Anterior cingulate cortex (tissue), 58 donors: Measurements from ENCODE around the gene SPDYE6.
"Not testable (repeated sequence)": the region's sequence is repeated elsewhere in the genome, so short reads cannot be mapped to it uniquely, and the experiment has no call there.

Source experiments
- DNase-seq, 58 donors: peaks; one replicate each; lab custom pipeline; 2025; lab: John Stamatoyannopoulos, UW

SPDYE6 gene

GRCh38 chr7:102320181-102320580, 36.1 kb downstream of the SPDYE6 start:
- DNase-seq, result no peak

DNA sequence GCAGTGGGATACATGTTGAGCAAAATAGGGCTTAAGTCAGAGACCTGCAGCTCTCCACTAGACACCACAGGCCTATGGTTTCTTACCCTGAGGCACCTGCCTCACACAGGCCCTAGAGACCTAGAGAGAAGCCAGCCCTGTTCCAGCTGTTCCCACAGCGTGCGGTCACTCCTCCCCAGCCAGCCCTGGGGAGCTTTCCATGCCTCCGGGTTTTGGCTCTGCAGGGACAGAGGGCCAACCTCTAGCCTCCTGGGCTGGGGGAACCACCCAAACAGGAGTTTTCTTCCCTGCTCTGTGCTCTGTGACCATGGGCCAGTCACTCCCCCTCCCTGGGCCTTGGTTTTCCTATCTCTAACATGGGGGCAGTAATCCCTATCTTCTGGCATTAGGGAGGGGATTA, 36.6 kb downstream of the SPDYE6 start:
- DNase-seq, result no peak

DNA sequence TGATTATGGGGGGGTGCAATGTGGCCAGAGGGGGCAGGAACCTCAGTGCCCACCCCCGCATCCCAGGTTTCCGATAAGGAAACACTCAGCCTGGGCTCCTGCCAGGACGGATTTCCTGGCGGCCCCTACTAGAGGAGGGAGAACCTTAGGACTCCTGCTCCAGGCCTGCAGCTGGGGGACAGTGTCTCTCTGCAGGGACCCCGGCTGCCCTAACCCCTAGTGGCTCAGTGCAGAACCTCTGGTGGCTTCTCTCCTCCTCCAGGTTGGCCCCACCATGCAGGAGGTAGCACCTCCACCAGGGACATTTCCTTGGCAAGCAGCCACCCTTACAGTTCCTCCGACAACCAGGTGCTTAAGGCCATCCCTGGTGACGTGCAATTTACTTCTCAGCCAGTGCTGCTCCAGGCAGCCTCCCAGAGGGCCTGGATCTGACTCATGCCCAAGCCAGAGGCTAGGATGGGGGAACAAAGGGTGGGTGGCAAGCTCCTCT, 37.7 kb downstream of the SPDYE6 start:
- no peak for DNase-seq

GRCh38 chr7:102317231-102318059, 38.8 kb downstream of the SPDYE6 start:
- no peak for DNase-seq

DNA sequence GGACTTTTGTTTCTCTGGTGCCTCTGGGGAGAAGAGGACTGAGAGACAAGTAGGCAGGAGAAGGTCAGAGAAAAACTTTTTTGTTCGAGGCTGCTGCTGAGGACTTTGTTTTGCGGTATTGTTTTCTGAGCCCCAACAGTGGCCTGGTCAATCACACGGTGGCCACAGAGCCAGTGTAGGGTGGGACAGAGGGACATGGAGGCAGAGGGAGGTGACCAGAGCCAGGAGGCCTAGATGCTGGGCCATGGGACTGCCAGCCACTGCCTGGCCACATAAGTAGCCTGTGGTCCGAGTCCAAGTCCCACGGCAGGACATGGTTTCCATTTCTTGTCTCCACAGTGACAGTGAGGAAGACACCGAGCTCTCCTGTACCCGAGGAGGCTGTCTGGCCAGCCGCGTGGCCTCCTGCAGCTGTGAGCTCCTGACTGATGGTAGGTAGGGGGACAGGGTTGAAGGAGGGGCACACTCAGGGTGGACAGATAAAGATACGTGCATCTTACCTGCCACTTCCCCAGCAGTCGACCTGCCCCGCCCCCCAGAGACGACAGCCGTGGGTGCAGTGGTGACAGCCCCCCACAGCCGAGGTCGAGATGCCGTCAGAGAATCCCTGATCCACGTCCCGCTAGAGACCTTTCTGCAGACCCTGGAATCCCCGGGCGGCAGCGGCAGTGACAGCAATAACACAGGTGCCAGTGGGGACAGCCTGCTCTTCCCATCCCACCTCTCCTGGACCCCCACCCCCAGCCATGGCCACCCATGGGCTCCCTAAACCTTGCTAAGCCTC, 42.1 kb downstream of the SPDYE6 start:
- DNase-seq, result no peak

- DNase-seq, result no peak
These were observed 43.9 kb downstream of the SPDYE6 start for GRCh38 chr7:102312317-102312716.

DNA sequence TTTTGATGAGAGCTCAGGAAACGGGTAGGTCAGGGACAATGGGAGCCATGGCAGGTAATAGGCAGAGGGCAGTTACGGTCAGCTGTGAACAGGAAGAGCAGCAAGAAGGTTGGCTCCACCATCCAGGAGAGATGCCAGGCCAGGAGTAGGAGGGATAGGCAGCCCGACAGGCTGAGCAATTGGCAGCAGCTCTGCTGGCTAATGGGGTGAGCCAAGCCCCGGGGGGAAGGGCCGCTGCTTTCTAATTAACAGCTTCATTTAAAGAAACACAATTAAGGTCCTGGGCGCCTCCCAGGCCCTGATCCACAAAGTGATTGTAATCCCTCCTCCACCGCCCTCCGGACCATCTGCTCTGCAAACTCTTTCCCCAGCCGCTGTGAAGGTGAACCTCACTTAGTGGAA, 45.8 kb downstream of the SPDYE6 start:
- DNase-seq, result peak in 40 of 58 donors; percentile 3 to 78 (median 32)

DNA sequence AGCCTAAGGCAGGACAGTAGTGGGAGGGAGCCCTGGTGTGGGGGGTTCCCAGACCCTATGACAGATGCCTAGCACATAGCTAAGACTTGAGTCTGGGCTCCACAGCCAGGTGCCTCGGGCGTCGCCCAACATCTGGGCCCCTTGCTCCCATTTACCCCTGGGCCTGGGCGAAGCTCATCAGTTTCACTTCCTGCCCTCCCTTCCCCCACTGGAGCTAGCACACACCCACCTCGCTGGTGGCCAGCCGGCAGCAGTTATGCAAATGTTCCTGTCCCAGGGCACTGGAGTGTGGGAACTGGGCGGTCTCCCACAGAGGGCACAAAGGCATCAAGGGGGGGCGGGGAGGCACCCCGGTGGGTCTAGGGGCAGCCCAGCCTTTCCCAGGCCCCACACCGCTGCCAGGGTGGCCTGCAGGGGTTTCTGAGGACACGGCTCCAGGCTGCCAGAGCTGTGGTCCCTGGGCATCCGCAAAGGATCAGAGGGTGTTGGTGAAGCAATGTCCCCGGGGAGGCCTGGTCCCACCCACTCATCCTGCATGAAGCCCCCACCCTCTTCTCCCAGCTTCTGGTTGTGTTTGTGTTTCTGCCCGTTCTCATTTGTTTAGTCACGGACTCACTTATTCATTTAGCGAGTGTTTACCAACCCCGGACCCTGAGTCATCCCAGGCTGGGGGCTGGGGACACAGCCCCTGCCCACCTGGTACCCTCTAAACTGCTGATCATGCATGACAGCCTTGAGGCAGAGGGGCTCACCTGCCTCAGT, 49.1 kb downstream of the SPDYE6 start:
- DNase-seq, result peak in 42 of 58 donors; percentile 4 to 75 (median 32)

DNA sequence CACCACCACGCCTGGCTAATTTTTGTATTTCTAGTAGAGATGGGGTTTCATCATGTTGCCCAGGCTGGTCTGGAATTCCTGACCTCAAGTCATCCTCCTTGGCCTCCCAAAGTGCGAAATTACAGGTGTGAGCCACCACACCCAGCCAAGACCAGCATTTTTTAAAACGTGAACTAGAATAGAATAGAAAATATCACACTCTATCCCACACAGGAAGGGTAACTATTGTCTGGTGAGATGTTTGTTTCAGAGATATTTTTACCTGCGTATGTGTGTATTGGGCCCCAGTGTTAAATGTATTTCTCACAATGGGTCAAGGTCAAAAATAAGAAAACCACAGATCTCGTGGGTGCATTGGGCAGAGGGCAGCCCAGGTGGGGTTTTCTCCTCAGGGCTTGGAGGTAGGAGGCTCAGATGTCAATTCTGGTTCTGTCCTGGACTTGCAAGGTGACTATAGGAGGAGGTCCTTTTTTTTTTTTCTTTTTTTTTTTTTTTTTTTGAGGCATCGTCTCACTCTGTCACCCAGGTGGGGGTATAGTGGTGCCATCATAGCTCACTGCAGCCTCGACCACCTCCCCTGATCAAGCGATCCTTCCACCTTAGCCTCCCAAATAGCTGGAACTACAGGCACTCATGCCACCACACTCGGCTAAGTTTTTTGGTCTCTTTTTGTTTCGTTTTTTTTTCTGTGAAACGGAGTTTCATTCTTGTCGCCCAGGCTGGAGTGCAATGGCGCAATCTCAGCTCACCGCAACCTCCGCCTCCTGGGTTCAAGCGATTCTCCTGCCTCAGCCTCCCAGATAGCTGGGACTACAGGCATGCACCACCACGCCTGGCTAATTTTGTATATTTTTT, 50.6 kb downstream of the SPDYE6 start:
- no peak for DNase-seq

- DNase-seq, result peak in 3 of 58 donors; percentile 5 to 40 (median 14)
These were observed 51.6 kb downstream of the SPDYE6 start for GRCh38 chr7:102304668-102305067.

DNA sequence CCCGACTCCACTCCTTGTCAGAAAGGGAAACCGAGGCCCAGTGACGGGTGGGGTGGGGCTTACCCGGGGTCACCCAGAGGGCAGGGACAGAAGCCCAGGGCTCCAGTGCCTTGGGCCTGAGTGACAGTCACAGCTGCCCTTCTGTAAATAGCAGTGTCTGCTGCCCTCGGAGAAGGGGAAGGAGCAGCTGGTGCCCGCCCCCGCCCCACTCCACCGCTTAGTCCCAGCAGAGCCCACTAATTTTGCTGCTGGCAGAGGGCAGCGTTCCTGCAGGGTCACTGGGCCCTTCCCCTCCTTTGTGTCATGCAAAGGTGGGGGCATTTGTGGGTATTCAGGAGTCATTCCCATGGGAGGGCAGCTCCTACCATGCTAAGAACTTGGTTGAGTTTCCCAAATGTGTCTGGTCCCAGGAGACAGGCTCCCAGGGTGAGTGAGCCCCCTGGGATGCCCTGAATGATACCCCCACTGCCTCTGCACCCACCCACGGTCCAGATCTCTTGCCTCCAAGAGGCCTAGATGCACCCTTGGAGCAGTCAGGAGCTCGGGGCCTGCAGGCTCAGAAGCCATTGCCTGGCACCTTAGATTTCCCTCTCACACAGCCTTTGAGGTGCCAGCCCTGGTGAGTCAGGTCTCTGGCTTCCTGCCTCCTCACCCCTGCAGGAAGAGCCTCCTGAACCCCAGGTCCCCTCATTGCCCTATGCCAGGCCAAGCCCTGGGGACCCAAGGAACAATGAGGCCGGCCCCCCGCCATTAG, 52.4 kb downstream of the SPDYE6 start:
- DNase-seq, result no peak

GRCh38 chr7:102302025-102302424, 54.2 kb downstream of the SPDYE6 start:
- DNase-seq, result no peak

DNA sequence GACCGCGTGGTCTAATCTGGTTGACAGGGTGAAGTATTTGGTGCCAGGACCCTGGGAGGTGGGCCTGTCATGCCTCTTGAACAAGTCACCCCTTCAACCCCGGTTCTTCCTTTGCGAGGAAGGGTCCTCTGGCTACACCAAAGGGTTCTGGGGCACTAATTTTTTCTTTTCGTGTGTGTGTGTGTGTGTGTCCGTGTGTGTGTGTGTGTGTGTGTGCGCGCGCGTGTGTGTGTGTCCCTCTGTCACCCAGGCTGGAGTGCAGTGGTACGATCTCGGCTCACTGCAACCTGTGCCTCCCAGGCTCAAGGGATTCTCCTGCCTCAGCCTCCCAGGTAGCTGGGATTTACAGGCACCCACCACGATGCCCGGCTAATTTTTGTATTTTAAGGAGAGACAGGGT, 54.9 kb downstream of the SPDYE6 start:
- DNase-seq, result not testable (repeated sequence)

- DNase-seq, result peak in 1 of 58 donors; percentile 3
These were observed 55.5 kb downstream of the SPDYE6 start for GRCh38 chr7:102300643-102301221.

- DNase-seq, result no peak
These were observed 58.6 kb downstream of the SPDYE6 start for GRCh38 chr7:102297487-102298218.

GRCh38 chr7:102296514-102296913, 59.7 kb downstream of the SPDYE6 start:
- DNase-seq, result no peak

DNA sequence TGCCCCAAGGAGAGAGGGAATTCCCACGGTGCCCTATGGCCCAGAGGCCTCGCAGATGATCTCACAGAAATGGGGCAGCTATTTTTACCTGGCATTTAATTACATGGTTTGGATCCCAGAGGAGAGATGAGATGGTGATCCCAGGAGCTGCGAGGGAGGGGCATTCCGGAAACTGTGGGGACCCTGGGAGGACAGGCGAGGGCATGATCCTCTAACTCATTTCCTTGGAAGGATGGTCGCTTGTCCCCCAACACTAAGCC, 60.1 kb downstream of the SPDYE6 start:
- no peak for DNase-seq
